Fibroblast of lung (primary cell): ENCODE data around the gene PTPRU.

Source experiments
- EZH2 ChIP-seq: IDR thresholded peaks from 2 replicates; pipeline ENCODE4 v1.5.1; 2012; ENCODE audit warnings: low read length, control low read depth, mild to moderate bottlenecking; ENCODE audit errors: missing control alignments
- TF ChIP-seq, protein P1 (sequence below), 2 donors: IDR thresholded peaks in 1 of 2; conservative IDR thresholded peaks in 1 of 2; 1 replicate in 1 of 2; 2 replicates in 1 of 2; pipeline ENCODE4 v1.5.1; 2011 to 2012; ENCODE audit warnings: low read length in 2 of 2, control low read depth in 1 of 2, inconsistent platforms in 1 of 2, low read depth in 1 of 2, mild to moderate bottlenecking in 1 of 2

DNA sequence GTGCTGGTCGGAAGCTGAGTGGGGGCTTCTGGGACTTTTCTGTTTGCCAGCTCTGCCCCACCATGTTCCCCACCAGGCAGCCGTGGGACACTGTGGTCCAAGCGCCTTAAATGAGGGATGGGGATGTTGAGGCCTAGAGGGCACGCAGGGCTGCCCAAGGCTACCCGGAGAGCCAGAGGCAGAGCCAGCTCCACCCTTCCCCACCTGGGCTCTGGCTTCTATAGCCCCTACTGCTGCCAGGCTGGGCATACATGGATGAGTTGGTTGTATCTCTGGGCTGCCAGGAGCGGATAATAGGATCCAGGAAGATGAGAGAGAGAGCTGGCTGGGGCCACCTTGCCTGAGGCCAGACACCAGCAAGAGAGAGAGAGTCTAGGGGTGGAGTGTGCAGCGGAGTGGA, 49.4 kb downstream of the PTPRU start:
- TF ChIP-seq EZH2, result no peak
- TF ChIP-seq, protein P1, sequence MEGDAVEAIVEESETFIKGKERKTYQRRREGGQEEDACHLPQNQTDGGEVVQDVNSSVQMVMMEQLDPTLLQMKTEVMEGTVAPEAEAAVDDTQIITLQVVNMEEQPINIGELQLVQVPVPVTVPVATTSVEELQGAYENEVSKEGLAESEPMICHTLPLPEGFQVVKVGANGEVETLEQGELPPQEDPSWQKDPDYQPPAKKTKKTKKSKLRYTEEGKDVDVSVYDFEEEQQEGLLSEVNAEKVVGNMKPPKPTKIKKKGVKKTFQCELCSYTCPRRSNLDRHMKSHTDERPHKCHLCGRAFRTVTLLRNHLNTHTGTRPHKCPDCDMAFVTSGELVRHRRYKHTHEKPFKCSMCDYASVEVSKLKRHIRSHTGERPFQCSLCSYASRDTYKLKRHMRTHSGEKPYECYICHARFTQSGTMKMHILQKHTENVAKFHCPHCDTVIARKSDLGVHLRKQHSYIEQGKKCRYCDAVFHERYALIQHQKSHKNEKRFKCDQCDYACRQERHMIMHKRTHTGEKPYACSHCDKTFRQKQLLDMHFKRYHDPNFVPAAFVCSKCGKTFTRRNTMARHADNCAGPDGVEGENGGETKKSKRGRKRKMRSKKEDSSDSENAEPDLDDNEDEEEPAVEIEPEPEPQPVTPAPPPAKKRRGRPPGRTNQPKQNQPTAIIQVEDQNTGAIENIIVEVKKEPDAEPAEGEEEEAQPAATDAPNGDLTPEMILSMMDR (conservative IDR thresholded peaks at IDR 0.05 in 1 of 2, IDR thresholded peaks at IDR 0.05 in 1 of 2; ENCODE audit: low read depth in 1 of 2, low read length in 2 of 2), result no peak
